Mammary epithelial cell (primary cell): Measurements from ENCODE around the gene C10orf53.

Experiments used
- CTCF ChIP-seq, 2 donors: IDR thresholded peaks in 1 of 2; conservative IDR thresholded peaks in 1 of 2; 2 replicates each; pipeline ENCODE4 v1.5.1; 2011 to 2012; ENCODE audit warnings: inconsistent platforms in 2 of 2, low read length in 2 of 2, mild to moderate bottlenecking in 2 of 2, control low read depth in 1 of 2, low read depth in 1 of 2; ENCODE audit not compliant: insufficient read depth in 1 of 2; ENCODE audit errors: extremely low read depth in 1 of 2
- EZH2 ChIP-seq: IDR thresholded peaks from 2 replicates; pipeline ENCODE4 v1.6.1; 2012; ENCODE audit warnings: low read length, inconsistent platforms, borderline replicate concordance

- TF ChIP-seq EZH2 (no peak), CTCF (conservative IDR thresholded peaks at IDR 0.05 in 1 of 2, IDR thresholded peaks at IDR 0.05 in 1 of 2; ENCODE audit: extremely low read depth in 1 of 2, insufficient read depth in 1 of 2, low read depth in 1 of 2, low read length in 2 of 2) (no peak)
Measured at GRCh38 chr10:49661140-49661856, 18.2 kb upstream of the C10orf53 start.
